ENCODE results near the gene GRPEL2. TPM values are rescaled to one million over a fixed set of nuclear protein-coding genes. Genes with fewer than 3 reads are reported as not detected.

GRPEL2 gene
- total RNA-seq = 10 to 100 TPM in 4 of 6 donors, 1 to 10 TPM in 2; 7.3 to 22.1 (median 12.9) TPM

DNA sequence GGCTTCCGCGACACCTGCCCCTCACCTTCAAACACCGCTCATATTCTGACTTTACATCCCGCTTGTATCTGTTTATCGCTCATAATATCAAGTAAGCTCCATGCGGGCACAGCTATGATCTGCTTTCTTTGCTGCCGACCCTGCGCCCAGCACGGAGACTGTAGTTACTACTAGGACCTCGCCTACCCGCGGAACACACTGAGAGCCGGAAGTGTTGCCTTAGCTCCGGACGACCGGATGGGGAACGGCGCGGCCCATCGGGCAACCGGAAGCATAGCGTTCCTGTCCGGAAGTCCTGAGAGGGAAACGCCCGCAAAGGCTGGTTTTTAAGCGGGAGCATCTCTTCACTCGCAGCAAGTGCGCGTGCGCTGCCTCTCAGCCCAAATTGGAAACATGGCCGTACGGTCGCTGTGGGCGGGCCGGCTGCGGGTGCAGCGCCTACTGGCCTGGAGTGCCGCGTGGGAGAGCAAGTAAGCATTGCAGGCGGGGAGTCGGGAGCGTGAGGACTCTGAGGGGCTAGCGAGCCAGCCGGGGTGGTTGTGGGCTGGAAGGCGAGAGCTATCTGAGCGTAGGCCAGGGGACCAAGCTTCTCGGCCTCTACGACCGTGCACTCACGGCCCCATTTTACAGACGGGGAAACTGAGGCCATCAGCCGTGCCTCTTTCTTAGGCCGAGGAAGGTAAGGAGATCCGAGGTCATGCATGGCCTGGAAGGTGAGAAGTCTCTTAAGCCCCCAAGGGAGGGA lies at the start of gene GRPEL2:
Gene GRPEL2, plus strand, starts transcription at position 353 of the 745 bp plus-strand sequence. Its CDS starts 41 bp downstream, at position 394.
- DNase-seq = peak; percentile 95 to 97
- 1 to 7% methylated on average over 12 to 32 of the region's 54 CpGs for WGBS, 2 donors
- Histone ChIP-seq H3K4me3 (peak within 1 kb of the TSS; percentile 54 to 91 (median 76)), H3K36me3 (peaks cover 15 to 32% (median 18%) of the 10 kb centered on the region in 4 donors), H3K27ac (peak within 1 kb of the TSS; percentile 79 to 89 (median 86)), H3K27me3 (no peaks in the 10 kb centered on the region), H3K9me3 (no peaks in the 10 kb centered on the region), H3K4me1 (peaks cover 26 to 40% (median 34%) of the 10 kb centered on the region in 4 donors)
- ATAC-seq (ENCODE audit: low FRiP score in 2 of 2) = peak; percentile 98 to 99
- TF ChIP-seq POLR2AphosphoS5 (IDR thresholded peaks at IDR 0.05) (peak; percentile 90 to 92), POLR2A (IDR thresholded peaks at IDR 0.05) (peak in 3 of 4 donors; percentile 37 to 78 (median 48)), EP300 (IDR thresholded peaks at IDR 0.05) (peak in 2 of 4 donors; percentile 71 to 80)
- TF ChIP-seq, protein P1, sequence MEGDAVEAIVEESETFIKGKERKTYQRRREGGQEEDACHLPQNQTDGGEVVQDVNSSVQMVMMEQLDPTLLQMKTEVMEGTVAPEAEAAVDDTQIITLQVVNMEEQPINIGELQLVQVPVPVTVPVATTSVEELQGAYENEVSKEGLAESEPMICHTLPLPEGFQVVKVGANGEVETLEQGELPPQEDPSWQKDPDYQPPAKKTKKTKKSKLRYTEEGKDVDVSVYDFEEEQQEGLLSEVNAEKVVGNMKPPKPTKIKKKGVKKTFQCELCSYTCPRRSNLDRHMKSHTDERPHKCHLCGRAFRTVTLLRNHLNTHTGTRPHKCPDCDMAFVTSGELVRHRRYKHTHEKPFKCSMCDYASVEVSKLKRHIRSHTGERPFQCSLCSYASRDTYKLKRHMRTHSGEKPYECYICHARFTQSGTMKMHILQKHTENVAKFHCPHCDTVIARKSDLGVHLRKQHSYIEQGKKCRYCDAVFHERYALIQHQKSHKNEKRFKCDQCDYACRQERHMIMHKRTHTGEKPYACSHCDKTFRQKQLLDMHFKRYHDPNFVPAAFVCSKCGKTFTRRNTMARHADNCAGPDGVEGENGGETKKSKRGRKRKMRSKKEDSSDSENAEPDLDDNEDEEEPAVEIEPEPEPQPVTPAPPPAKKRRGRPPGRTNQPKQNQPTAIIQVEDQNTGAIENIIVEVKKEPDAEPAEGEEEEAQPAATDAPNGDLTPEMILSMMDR (IDR thresholded peaks at IDR 0.05) = no peak

- Histone ChIP-seq H3K4me3 (no peak overlapping the region), H3K4me1 (peaks cover 20 to 43% (median 38%) of the 10 kb centered on the region in 4 donors), H3K36me3 (peaks cover 0 to 14% (median 0%) of the 10 kb centered on the region in 4 donors), H3K27me3 (no peaks in the 10 kb centered on the region), H3K9me3 (no peaks in the 10 kb centered on the region), H3K27ac (peak overlapping the region; percentile 4 to 77 (median 51))
- ATAC-seq (ENCODE audit: low FRiP score in 2 of 2) (no peak), DNase-seq (no peak)
- WGBS, 2 donors = 72 to 83% methylated on average over 5 of the region's 5 CpGs
- TF ChIP-seq, protein P1 (IDR thresholded peaks at IDR 0.05) = no peak
- TF ChIP-seq POLR2AphosphoS5 (IDR thresholded peaks at IDR 0.05) = no peak
These were observed 47.8 kb upstream of the GRPEL2 start for GRCh38 chr5:149297340-149298025.

DNA sequence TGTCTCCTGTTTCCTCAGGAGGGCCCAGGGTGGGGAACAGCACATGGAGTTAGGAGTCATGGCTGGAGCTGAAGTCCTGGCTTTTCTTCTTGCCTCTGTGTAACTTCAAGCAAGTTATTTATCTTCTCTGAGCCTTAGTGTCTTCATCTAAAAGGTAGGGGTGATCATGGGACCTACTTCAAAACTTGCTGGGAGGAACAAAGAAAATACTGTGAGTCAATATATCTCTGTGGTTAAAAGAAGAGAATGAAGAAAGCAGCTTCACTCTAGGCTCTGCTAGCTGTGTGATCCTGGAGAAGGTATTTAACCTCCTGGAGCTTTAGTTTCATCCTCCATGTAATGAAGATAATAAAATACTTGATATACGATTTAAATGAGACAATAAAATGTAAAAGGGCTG lies 47.1 kb upstream of the GRPEL2 start:
- no peak for TF ChIP-seq POLR2AphosphoS5 (IDR thresholded peaks at IDR 0.05)
- TF ChIP-seq, protein P1 (IDR thresholded peaks at IDR 0.05) = no peak
- TF ChIP-seq POLR2A (IDR thresholded peaks at IDR 0.05) = no peak
- no peak for TF ChIP-seq EP300 (IDR thresholded peaks at IDR 0.05)
- Histone ChIP-seq H3K4me3 (no peak overlapping the region), H3K9me3 (no peaks in the 10 kb centered on the region), H3K4me1 (peaks cover 20 to 43% (median 38%) of the 10 kb centered on the region in 4 donors), H3K27ac (peak overlapping the region; percentile 4 to 77 (median 51)), H3K27me3 (no peaks in the 10 kb centered on the region), H3K36me3 (peaks cover 0 to 18% (median 0%) of the 10 kb centered on the region in 4 donors)
- ATAC-seq (ENCODE audit: low FRiP score in 2 of 2) (no peak), DNase-seq (no peak)
- WGBS, 2 donors = 41 to 61% methylated on average over 1 of the region's 1 CpG

GRCh38 chr5:149298842-149299404 lies 46.4 kb upstream of the GRPEL2 start:
- no peaks in the 10 kb centered on the region for H3K9me3 ChIP-seq
- DNase-seq (no peak), ATAC-seq (ENCODE audit: low FRiP score in 2 of 2) (peak in 1 of 2 donors; percentile 44)
- peaks cover 0 to 21% (median 0%) of the 10 kb centered on the region in 4 donors for H3K36me3 ChIP-seq
- H3K27ac ChIP-seq = peak overlapping the region; percentile 70 to 85 (median 78)
- TF ChIP-seq POLR2A (IDR thresholded peaks at IDR 0.05) = no peak
- peak; percentile 86 to 88 for TF ChIP-seq POLR2AphosphoS5 (IDR thresholded peaks at IDR 0.05)
- TF ChIP-seq, protein P1 (IDR thresholded peaks at IDR 0.05) = no peak
- TF ChIP-seq EP300 (IDR thresholded peaks at IDR 0.05) = peak in 2 of 4 donors; percentile 94 to 96
- peak overlapping the region in 1 of 4 donors; percentile 22 for H3K4me3 ChIP-seq
- peaks cover 20 to 47% (median 38%) of the 10 kb centered on the region in 4 donors for H3K4me1 ChIP-seq
- no peaks in the 10 kb centered on the region for H3K27me3 ChIP-seq
- 40 to 42% methylated on average over 4 to 11 of the region's 11 CpGs for WGBS, 2 donors

Data from upper lobe of left lung (tissue), 6 donors.